T-helper 9 cell (primary cell): ENCODE data around the gene ABCD3.
"Not testable (repeated sequence)": the region's sequence is repeated elsewhere in the genome, so short reads cannot be mapped to it uniquely, and the experiment has no call there.

ENCODE experiments used
- DNase-seq: peaks from one replicate; pipeline ENCODE4 v3.0.0-alpha.2; 2020

Gene ABCD3

GRCh38 chr1:94416901-94417727 lies 1.1 kb upstream of the ABCD3 start:
- no peak for DNase-seq

- DNase-seq, result no peak
These were observed 536 bp upstream of the ABCD3 start for GRCh38 chr1:94417728-94417977.

DNA sequence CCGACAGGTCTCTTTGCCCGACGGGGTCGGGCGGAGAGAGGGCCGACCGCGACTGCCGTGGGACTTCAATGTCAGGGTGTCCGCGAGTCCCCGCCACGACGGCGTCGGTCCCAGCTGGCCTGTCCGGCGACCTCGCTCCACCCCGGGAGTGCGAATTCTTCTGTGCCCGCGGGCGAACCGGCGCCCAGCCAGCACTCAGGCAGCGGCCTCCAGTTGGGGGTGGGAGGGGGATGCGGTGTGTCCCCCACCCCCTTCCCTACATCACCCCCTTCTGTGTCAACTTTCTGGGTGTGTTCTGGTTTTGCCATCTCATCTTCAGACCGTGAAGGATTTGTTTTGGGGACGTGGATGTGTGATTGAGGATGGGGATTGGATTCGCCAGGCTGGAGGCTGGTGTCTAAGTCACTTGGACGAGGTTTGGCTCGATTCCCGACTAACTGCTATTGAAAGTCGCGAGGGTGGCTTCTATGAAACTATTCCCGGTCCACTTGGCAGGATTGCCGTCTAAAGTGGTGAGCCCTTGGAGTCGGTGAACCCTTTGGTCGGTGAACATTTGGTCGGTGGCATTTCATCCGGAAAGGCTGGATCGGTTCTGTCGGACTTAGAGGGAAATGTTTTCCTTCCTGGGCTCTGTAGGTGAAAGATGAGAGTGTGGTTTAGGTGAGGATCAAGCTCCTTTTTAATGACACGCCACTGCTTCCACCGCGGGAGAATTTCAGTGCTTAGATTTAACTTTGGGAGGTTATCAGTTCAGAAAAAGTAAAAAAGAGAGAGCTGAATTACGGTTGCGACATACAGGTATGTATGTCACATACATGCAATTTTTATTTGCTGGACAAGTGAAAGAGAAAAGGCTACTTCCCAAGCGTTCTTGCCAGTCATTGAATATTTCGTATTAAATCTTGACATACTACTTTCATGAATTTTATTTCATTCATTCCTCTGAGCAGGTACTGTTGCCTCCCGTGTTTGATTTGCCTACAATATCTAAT lies 771 bp downstream of the ABCD3 start:
- DNase-seq, result no peak

DNA sequence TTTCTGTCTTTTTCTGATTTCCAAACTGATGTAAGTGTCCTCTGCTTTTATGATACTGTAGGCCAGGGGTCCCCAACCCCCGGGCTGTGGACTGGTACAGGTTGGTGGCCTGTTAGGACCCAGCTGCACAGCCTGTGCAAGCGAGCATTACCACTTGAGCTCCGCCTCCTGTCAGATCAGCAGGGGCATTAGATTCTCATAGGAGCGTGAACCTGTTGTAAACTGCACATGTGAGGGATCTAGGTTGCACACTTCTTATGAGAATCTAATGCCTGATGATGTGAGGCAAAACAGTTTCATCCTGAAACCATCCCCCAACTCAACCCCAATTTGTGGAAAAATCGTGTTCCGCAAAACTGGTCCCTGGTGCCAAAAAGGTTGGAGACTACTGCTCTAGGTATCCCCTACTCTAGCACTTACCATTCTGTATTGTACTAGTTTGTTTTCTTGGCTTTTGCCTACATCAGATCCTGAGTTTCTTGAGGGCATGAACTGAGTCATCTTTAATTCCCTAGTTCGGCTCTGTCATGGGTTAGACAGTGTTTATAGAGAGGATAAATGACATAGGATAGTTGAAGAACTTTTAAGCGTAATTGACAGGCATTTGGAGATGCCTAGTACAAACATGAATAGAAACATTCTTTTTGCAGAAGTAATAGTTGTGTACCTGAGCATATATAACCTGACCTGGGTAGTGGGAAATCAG lies 4.1 kb downstream of the ABCD3 start:
- no peak for DNase-seq

DNA sequence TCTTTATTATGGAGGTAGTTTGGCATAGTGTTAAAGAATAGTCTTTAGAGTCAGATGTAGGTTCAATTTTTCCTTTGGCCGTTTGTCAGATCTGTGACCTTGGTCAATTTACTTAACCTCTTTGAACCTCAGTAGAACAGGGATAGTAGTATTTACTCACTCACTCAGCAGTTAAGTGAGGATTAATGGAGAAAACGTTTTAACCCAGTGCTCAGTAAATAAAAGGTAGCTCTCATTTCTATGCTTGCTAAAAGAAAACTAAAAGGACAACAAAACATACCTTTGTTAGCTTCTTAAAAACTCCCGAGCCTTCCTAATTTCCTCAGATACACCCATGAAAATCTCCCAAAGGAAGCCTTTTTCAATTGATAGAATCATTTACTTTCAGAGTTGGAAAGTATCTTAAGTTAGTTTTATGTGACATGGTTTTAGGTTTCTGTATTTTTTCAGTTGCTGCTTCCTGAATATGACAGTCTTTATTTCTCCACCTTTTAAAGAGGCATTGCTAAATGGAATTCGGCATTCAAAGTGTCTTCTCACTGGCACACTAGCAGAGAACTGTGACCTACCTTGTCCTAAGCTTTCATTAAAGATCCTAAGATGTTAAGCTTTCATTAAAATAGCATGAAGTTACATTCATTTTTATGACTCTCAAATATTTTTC lies 7.8 kb downstream of the ABCD3 start:
- DNase-seq, result no peak

DNA sequence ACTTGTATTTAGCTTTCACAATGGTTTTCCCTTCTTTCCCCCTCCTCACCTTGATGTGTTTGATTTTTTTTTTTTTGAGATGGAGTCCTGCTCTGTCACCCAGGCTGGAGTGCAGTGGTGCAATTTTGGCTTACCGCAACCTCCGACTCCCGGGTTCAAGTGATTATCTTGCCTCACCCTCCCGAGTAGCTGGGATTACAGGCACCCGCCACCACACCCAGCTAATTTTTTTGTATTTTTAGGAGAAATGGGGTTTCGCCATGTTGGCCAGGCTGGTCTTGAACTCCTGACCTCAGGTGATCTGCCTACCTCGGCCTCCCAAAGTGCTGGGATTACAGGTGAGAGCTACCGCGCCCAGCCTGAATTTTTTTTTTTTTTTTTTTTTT lies 8.3 kb downstream of the ABCD3 start:
- DNase-seq, result not testable (repeated sequence)

- DNase-seq, result no peak
These were observed 10.3 kb downstream of the ABCD3 start for GRCh38 chr1:94428441-94428840.

- not testable (repeated sequence) for DNase-seq
These were observed 10.8 kb downstream of the ABCD3 start for GRCh38 chr1:94428927-94429528.

DNA sequence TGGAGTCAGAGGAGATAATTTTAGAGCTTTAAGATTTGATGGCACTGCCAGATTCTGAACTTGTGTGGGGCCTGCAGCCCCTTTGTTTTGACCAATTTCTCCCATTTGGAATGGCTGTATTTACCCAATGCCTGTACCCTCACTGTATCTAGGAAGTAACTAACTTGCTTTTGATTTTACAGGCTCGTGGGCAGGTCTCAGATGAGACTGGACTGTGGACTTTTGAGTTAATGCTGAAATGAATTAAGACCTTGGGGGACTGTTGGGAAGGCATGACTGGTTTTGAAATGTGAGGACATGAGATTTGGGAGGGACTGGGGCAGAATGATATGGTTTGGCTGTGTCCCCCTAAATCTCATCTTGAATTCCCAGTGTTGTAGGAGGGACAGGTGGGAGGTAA lies 11.9 kb downstream of the ABCD3 start:
- DNase-seq, result not testable (repeated sequence)

GRCh38 chr1:94433866-94434265 lies 15.7 kb downstream of the ABCD3 start:
- no peak for DNase-seq

- no peak for DNase-seq
These were observed 16.3 kb downstream of the ABCD3 start for GRCh38 chr1:94434365-94435045.

GRCh38 chr1:94438692-94439276 lies 20.6 kb downstream of the ABCD3 start:
- no peak for DNase-seq

DNA sequence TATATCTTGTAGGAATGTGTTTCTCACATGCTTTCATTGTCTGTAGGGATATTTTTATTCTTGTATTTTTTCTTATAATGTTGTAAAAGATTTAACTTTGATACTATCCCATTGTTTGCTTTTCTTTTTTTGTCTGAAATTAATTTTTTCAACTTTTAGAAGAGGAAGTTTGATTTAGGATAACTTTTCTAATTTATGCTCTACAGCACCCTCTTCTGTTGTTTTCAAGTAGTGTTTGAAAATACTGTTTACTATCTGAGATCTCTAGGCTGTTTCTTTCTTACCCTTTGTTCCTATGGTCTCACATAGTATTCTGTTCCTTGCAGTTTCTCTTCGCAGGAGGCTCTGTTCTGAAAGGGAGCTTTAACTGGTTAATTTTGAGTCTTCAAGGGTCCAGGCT lies 21.9 kb downstream of the ABCD3 start:
- no peak for DNase-seq

- not testable (repeated sequence) for DNase-seq
These were observed 24.9 kb downstream of the ABCD3 start for GRCh38 chr1:94443067-94443466.

DNA sequence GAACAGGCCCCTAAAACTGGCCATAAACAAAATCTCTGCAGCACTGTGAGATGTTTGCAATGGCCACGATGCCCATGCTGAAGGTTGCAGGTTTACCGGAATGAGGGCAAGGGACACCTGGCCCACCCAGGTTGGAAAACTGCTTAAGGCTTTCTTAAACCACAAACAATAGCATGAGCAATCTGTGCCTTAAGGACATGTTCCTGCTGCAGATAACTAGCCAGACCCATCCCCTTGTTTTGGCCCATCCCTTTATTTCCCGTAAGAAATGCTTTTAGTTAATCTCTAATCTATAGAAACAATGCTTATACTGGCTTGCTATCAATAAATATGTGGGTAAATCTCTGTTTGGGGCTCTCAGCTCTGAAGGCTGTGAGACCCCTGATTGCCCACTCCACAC lies 26.6 kb downstream of the ABCD3 start:
- DNase-seq, result not testable (repeated sequence)

GRCh38 chr1:94445733-94446132 lies 27.5 kb downstream of the ABCD3 start:
- not testable (repeated sequence) for DNase-seq

- not testable (repeated sequence) for DNase-seq
These were observed 28.0 kb downstream of the ABCD3 start for GRCh38 chr1:94446177-94446576.

- DNase-seq, result not testable (repeated sequence)
These were observed 30.6 kb downstream of the ABCD3 start for GRCh38 chr1:94448741-94449140.

DNA sequence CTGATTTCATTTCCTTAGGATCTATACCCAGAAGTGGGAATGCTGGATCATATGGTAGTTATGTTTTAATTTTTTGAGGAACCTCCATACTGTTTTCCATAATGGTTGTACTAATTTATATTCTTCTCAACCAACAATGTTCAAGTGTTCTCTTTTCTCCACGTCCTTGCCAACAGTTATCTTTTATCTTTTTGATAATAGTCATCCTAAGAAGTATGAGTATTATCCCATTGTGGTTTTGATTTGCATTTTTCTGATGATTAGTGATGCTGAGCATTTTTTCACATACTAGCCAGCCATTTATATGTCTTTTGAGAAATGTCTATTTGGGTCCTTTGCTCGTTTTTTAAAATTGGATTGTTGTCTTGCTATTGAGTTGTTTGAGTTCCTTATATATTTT lies 38.5 kb downstream of the ABCD3 start:
- no peak for DNase-seq

DNA sequence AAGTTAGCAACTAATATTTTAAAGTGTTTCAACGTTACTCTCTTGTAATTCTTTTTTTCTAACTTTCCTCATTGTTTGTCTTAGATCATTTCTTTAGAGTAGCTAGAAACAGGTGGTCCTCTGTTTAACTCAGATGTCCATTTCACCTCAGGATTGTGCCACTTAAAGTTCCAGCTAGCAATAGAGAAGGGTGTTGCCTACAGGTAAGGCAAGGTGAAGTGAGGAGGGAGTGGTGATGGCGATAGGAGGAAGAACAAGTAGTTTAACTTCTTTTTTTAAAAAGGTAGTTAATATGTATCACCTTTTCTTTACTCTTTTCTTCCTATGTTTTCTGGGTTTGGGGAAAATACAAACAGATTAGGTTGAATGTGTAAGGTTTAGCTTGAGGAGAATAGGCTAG lies 44.4 kb downstream of the ABCD3 start:
- no peak for DNase-seq

DNA sequence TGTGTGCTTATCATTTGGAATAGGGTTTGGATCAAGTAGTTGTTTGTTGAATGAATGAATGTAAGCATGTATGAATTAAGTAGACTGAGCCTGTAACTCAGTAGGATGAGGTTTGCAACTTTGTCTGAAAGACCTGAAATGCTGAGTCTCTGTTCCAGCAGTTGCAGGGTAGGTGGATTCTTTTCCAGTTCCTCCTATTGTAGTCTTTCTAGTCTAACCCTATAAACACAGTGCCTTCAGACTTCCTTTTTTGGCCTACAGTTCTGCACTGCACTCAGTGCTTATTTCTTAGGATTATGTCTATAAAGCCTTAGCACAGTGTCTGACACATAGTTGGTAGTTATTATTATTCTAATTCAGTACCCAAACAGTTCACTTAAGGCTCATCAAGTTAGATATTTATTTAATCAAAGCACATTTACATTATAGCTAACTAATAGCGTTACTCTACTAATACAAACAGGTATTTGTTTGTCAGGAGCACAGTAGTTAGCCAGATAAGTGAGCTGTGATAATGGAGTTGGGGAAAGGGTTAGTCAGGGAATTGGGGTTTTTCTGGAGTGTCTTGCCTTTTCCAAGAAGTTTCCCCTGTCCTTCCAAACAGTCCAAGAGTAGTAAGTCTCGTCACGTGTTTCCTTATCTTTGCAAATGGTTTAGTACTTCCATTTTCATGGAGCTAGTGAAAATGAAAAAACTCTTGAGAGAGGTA lies 45.0 kb downstream of the ABCD3 start:
- DNase-seq, result no peak
